DLD1 (cell line): ENCODE measurements around the gene ENTPD8.

Source experiments
- in situ Hi-C: cut with HindIII; loops from 2 replicates; pipeline ENCODE4 v1.10.0; 2017; ENCODE audit warnings: low sequenced_read_pairs

The ENTPD8 gene

DNA sequence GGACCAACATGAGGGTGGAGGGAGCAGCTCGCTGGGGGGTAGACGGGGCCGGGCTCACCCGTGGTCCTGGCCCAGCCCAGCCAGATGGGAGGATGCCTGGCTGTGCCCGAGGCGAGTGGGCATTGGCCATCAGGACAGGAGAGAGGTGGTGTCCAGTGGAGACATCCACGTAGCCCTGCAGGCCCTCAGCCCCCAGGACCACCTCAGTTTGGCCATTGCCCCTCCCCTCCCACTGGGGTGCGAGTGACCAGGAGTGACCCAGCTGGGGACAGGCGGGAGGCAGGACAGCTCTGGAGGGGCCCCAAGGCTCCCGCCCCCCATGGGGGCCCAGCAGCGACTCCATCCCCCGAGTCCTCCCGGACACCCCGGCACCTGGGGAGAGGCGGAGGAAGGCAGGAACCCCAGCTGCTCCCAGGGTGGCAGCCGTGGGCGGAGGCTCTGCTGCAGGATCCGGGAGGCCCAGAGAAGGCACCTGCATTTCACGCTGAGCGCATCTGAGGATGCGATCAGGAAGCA, 9.7 kb downstream of the ENTPD8 start:
- in situ Hi-C loops: no loop called here

DNA sequence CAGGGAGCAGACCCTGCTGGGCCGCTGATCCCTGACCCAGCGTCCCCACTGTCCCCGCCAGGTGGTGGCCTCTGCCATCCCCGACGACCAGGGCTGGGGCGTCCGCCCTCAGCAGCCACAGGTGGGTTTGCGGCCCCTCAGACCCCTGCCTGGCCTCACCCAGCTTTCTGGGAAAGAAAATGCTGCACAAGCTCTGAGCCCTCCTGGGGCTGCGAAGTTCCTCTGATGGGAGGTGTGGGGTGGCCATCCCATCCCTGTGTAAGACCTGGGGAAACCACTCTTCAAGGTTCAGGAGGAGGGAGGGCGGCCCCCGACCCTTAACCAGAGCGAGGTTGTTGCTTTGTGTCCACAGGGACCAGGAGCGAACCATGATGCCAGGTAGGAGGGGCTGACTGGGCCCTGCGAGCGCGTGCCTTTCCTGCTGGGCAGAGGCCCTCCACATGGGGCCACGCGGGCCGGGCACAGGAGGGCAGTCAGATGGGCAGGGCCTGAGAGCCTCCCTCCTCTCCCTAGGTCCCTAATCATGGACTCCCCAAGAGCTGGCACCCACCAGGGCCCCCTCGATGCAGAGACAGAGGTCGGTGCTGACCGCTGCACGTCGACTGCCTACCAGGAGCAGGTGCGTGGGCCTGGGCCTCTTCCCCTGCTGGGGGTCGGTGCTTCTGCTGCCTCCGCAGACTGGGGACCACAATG, 10.3 kb downstream of the ENTPD8 start:
- in situ Hi-C loops: no loop called here

DNA sequence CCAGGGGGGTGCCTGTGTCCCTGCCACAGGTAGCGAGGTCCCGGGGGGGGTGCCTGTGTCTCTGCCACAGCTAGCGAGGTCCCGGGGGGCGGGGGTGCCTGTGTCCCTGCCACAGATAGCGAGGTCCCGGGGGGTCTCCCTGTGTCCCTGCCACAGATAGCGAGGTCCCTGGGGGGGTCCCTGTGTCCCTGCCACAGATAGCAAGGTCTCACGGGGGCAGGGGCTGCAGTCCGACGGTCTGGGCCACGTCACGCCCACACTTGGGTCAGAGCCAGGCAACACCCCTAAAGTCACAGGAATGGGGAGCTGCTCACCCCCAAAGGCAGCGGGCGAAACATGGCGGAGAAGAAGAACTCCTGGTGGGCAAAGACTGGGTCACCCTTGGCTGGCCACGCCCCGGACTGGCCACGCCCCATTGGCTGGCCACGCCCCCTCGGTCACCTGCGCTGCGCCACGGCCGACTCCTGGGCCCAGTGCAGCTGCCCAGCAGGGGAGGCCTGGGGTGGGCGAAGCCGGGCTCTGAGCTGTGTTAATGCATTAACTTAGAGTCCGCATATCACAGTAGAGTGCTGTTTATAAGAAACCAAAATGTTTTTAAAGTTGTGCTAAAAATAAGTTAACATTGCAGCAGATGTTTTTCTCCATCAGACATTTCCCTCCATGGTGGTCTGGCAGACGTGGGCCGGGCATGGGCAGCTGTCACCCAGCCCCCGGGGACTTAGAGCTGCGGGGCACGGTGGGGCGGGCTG, 11.0 kb downstream of the ENTPD8 start:
- in situ Hi-C loops: no loop called here

DNA sequence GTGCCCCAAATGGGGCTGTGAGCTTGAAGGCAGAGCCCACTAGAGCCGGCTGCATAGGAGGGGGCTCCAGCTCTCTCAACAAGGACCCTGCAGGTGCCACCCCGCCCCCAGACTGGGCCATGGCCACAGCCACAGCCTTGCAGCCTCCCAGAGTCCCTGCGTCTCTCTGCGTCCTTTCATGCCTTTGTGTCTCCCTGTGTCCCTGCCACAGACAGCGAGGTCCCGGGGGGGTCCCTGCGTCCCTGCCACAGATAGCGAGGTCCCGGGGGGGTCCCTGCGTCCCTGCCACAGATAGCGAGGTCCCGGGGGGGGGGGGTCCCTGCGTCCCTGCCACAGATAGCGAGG, 11.6 kb downstream of the ENTPD8 start:
- in situ Hi-C loops: no loop called here

DNA sequence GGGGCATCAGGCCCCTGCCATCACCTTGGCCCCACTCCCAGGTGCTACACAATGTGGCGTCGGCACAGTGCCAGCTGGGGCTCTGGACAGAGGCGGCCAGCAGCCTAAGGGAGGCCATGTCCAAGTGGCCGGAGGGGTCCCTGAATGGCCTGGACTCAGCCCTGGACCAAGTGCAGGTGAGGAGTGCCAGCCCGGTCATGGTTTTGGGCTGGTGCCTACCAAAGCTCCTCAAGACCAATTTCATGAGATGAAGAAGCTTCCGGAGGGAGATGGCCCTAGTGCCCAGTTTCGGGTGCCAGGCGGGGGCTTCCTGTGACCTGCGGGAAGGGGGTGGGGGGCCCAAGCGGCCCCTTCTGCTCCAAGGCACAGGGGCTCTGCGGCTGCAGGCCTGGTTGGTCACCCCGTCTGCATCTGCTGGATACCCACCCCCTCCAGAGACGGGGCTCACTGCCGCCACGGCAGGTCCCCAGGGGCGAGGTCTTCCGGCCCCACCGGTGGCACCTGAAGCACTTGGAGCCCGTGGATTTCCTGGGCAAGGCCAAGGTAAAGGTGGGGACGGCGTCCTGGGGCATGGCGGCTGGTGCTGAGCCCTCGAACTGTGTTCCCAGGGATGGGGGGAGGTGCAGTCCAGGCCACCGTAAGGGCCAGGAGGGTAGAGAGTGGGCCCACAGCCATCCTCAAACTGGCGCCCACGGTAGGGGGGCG, 12.2 kb downstream of the ENTPD8 start:
- in situ Hi-C loops: no loop called here

DNA sequence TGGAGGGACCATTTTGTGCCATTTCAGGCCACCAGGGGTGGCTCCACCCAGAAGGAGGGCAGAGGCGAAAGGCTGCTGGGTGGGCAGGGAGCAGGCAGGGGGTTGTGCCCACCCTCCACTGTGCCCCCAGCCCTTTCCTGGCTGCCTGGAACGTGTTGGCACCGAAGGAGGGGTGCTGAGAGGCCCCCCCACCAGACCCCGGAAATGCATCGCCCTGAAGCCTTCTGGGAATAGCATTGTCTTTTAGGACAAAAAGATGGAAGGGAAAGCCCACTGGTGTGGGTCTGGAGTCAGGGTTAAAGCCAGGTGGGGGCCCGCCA, 12.9 kb downstream of the ENTPD8 start:
- in situ Hi-C loops: no loop called here

DNA sequence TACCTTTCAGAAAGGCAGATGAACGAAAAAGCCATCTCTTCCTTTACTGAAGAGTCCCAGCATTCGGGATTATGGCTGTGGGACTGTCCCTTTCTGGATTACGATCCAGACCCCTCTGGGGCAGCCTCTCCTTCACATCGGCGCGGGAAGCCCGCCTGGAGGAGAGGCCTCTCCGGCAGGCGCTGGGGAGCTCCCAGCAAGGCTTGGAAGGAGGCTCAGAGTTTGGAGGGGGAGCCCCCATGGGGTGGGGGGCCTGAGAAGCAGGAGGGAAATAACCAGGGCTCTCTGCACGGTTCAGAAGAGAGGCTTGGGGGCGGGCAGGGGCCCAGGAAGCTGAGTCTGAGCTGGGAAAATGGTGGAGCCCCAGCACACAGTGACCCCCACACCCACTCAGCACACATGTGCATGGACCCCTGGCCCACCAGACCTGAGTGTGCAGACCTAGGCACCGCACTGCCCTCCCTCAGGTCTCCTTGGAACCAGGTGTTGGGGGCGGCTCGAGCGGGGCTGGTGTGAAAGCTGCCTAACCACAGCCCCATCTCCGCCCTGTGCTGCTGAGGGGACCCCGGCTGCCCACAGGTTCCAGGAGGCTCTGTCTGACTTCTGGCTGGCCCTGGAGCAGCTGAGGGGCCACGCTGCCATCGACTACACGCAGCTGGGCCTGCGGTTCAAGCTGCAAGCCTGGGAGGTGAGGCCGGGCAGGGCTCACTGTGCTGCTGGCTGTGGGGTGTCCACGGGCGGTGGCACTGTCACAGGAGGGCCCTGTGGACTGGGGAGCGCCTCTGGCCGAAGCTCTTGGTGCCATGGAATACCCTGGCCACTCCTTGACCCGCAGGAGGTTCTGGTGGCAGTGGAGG, 13.5 kb downstream of the ENTPD8 start:
- in situ Hi-C loops: no loop called here

DNA sequence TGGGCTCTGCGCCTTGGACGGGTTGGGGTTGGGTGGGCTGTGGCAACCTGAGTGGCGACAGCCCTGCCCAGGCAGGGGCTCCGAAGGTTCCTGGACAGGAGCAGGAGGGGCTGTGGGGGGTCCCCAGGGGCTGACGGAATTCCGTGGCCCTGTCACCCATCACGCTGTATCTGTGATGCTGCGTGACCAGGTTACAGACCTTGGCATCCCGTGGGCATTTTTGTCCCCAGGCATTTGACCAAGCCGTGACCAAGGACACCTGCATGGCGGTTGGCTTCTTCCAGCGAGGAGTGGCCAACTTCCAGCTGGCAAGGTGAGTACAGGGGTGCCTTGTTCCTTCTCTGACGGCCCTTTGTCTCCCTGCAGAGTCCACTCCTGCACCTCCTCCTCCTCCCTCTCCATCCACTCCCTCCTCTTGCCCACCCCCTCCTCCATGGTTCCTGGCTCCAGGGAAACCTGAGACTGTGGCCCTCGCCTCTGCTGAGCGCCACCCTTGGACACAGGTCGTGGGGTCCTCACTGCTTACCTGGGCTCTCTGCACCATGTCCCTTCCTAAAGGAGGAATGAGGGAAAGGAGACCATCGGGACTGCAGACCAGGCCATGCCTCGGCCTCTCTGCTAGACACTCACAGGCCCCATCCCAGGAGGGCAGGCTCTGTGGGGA, 15.0 kb downstream of the ENTPD8 start:
- in situ Hi-C loops: no loop called here

DNA sequence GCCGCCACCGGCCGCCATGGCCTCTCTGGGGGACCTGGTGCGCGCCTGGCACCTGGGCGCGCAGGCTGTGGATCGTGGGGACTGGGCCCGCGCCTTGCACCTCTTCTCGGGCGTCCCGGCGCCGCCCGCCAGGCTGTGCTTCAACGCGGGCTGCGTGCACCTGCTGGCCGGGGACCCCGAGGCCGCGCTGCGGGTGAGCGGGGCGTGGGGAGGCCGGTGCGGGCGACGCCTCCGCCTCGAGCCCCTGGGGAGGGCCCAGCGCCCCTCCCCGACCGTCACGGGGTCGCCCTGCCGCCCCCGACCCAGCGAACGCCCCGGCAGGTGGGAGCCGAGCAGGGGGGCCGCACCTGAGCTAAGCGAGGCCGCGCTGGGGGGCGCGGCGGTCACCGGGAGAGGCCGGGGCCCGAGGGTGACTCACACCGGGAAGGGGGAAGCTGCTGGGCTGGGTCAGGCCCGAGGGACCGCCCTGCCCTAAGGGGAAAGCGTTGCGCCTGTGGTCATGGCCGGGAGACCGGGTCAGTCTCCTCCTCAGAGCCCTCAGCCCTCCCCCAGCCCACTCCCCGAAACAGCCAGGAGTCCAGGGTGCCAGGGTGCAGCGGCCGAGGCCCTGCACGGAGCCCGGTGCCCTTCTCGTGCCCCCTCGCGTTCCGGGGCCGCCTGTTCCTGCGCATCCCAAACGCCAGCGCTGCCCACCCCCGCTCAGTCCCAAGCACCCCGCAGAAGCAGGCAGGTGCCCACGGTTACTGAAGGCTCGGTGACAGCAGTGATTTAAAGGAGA, 17.5 kb downstream of the ENTPD8 start:
- in situ Hi-C loops: no loop called here

DNA sequence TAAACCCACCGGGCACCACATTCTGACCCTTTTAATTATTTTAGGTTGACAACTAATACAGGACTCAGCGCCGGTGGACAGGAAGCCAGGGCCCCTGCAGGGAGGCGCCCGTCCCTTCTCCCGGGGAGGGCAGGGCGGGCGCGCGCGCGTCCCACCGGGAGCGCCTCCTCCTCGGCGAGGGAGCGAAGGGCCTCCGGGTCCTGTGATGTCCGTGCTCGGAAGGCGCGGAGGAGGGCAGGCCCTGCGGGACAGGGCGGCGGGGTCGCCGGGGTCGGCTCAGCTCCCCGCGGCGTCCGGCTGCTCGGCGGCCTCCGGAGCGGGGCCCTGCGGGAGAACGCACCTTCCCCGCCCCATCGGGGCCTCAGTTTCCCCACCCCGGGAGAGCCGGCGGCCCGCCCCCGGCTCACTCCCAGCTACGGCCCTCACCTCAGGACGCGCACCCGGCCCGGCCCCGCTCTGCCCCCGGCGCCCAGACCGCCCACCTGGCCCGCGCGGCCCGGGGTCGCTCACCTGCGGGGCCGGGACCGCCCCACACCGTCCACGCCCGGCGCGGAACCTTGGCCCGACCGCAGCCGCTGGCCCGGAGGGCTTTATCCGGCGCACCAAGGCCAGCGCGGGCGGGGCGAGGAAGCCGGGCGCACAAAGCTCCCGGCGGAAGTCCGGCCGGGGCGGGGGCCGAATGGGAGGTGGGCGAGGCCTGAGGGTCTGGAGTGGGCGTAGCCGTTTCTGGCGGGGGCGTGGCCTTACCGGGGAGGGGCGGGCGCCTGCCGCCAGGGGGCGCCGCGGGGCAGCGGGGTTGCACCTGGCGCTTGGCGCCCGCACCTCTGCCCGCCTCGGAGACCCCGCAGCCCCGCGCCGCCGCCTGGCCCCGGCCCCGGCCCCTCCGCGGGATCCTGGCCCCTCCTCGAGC, 18.3 kb downstream of the ENTPD8 start, which contains the start of the genes EXD3 and NOXA1:
Gene EXD3, minus strand, starts transcription at position 559 of the 910 bp plus-strand sequence. CDS start 27,805 bp downstream, outside the sequence.
Gene NOXA1, plus strand, starts transcription at position 790 of the 910 bp plus-strand sequence. CDS start 137 bp downstream, outside the sequence.
- in situ Hi-C loops: no loop called here

DNA sequence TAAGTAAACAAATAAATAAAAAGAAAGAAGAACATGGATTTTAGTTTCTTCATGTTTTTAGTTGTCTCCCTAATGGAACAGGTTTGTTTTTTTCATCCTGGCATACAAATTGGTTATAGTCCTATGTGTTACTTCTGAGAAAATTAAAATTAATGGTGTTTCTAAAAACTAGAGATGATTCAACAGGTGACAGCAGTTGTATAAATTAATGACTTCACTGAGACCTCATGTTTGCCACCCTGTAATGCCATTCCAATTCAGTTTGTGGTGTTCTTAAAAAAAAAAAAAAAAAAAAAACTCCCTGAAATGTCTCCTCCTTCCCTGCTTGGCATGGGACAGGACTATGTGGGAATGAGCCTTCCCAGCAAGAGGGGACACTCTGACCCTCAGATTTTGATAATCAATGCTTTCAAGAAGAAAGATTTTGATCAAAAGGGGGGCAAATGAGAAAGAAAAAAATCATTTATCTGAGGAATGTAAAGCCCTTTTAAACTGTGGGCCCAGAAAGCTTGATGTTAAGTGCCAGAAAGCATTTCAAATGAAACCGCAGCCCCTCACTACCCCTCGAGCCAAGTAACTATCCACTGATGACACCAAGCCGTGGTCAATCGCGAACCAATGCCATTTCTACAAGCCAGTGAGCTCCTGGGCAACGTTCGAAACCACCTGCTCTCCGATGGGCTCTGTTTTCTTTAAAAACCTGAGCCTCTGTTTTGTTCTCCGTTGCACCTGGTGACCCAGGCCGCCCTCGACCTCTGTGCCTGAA, 19.1 kb downstream of the ENTPD8 start:
- in situ Hi-C loops: no loop called here

DNA sequence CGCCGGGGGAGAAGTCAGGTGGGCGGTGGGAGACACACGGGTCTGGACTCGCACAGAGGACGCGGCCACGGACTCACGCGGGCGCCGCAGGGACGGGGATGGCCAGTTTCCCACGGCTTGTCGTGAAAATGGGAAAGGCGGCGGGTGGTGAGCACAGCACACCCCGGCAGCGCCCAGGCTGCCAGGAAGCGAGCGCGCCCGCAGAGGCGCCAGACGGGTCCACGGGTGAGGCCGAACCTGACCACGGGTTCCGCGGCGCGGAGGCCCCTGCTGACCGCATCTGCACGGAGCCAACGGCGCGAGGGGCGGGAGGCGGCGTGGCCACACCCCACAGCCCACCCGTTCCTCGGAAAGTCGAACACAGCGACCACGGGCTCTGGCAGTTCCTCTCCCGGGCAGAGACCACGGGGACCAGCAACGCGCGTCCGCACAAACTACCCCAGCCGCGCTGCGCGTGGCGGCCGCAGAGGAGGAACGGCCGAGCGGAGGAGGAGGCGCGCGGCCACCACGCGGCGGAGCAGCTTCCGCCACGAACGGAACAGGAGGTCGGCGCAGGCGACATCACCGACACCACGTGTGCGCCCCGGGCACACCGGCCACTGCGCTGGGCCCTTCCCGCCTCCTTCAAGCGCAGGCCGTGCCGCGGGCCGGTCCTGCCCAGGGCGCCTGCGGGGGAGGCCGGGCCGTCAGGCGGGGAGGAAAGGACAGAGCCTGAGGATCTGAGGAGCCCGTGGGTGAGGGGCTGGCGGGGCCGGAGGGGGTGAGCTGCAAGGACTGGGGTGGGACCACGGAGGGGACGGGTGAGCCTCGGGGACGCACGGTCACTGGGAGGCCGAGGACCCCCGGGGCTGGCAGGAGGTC, 23.8 kb downstream of the ENTPD8 start:
- in situ Hi-C loops: loop anchor here (10.0 kb wide), 1 partner anchor 53 kb away; no protein-coding TSS in a partner anchor

DNA sequence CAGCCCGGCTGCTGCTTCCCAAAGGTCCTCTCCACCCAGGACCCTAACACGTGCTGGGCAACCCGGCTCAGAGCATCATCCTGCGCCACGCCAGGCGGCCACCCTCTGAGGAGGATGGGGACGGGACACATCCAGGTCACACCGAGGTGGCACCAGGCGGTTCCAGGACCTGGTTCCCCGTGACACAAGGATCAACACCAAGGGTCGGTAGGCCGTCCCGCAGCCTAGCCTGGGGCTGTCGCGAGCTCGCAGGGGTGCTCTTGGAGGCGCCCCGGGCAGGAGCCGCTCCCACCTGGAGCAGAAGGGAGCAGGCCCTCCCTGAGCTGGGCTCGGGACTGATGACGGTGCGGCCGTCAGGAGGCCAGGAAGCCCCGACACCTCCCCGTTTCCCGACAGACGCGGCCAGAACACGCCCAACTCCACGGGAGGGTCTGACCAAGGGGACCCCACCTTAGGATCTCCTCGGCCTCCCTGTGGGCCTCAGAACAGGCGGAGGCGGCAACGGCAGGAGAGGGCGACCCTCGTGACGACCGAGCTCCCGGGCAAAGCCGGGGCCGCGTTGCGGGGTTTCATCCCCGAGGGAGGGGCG, 24.5 kb downstream of the ENTPD8 start:
- in situ Hi-C loops: loop anchor here (10.0 kb wide), 1 partner anchor 52 kb away; no protein-coding TSS in a partner anchor

DNA sequence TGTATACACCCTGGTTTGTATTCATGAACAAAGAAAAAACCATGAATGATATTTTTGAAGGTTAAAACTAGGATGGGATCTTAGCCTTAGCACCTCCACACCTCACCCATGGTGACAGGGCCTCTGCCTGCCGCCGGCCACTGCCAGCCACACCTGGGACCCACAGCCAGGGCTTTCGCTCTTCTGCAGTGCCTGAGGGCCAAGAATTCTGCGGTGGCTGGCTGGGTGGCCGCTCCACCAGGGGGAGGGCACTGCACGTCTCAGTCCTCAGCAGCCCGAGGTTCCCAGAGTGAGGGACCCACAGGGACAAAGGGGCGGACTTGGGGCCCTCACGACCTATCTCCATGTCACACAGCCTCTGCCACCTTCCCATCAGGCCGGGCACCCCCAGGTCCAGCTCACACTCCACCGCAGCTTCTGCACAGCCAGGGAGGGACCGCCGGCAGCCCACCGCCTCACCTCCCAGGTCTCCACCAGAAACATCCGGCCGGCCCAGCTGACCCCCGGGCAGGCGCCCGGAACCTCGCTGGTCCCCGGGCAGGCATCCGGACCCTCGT, 25.1 kb downstream of the ENTPD8 start:
- in situ Hi-C loops: loop anchor here (10.0 kb wide), 1 partner anchor 51 kb away; no protein-coding TSS in a partner anchor

DNA sequence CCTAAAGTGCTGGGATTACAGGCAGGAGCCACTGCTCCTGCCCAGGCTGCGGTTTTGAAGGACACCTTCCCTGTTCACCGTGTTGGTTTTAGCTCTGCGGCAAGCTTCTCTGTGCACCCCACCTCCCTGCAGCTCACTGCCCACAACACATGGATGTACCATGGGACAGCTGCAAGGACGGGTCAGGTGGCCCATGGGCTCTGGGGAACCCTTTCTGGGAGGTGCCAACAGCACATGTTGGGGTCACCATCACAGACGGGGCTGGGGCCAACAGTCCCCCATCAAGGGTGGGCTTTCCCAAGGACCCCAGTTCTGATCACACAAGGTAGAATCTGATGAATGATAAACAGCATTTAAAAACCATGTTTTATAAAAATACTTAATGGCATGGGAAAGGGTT, 25.7 kb downstream of the ENTPD8 start:
- in situ Hi-C loops: loop anchor here (10.0 kb wide), 1 partner anchor 51 kb away; no protein-coding TSS in a partner anchor

DNA sequence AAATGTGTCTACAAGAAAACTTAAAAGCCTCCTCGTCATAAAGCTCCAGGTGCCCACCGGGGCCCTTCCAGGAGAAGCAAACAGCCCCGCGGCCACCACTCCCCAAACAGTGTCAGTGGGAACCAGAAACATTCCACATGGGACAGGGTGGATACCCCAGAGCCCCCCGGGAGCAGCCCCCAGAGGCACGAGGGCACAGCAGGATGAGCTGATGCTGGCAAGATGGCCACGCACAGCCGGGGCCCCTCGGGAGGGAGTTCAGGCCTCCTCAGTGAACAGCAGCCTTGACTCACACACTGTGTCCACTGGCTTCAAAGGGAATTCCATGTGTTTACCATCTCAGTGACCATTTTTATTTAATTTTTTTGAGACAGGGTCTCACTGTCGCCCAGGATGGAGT, 28.7 kb downstream of the ENTPD8 start:
- in situ Hi-C loops: loop anchor here (10.0 kb wide), 1 partner anchor 48 kb away; no protein-coding TSS in a partner anchor
